ENCODE measurements around the gene SEMA3F. TPM values are rescaled to one million over a fixed set of nuclear protein-coding genes. Genes with fewer than 3 reads are reported as not detected.
"Not testable (repeated sequence)": the region's sequence is repeated elsewhere in the genome, so short reads cannot be mapped to it uniquely, and the experiment has no call there.

SEMA3F gene
- total RNA-seq, 1 donor from 2014 or later, result 48.0 TPM

GRCh38 chr3:50224639-50225038 is 69.5 kb downstream of the SEMA3F start:
- DNase-seq (ENCODE audit: extremely low spot score, unreplicated experiment), result no peak
- Mint-ChIP-seq H3K4me1 (ENCODE audit: unreplicated experiment) (peaks cover 16% of the 10 kb centered on the region), H3K4me3 (no peak overlapping the region), H3K9me3 (no peaks in the 10 kb centered on the region), H3K36me3 (no peaks in the 10 kb centered on the region), H3K27me3 (peaks cover 13% of the 10 kb centered on the region), H3K27ac (peak overlapping the region; percentile 33)
- TF ChIP-seq CTCF (conservative IDR thresholded peaks at IDR 0.05), result no peak

- H3K27me3 Mint-ChIP-seq, result peaks cover 13% of the 10 kb centered on the region
Measured at GRCh38 chr3:50226888-50227389, 71.8 kb downstream of the SEMA3F start.

GRCh38 chr3:50227390-50228183 is 72.5 kb downstream of the SEMA3F start:
- H3K4me1 Mint-ChIP-seq (ENCODE audit: unreplicated experiment), result peaks cover 26% of the 10 kb centered on the region
- TF ChIP-seq CTCF (conservative IDR thresholded peaks at IDR 0.05), result peak; percentile 95
- no peaks in the 10 kb centered on the region for H3K36me3 Mint-ChIP-seq
- H3K4me3 Mint-ChIP-seq, result peak overlapping the region; percentile 95
- H3K27me3 Mint-ChIP-seq, result peaks cover 13% of the 10 kb centered on the region
- DNase-seq (ENCODE audit: extremely low spot score, unreplicated experiment), result peak; percentile 96
- peak overlapping the region; percentile 93 for H3K27ac Mint-ChIP-seq
- no peaks in the 10 kb centered on the region for H3K9me3 Mint-ChIP-seq

More at GRCh38 chr3:50226888-50227389, 71.8 kb downstream of the SEMA3F start:
- H3K9me3 Mint-ChIP-seq, result no peaks in the 10 kb centered on the region
- DNase-seq (ENCODE audit: extremely low spot score, unreplicated experiment), result no peak
- no peaks in the 10 kb centered on the region for H3K36me3 Mint-ChIP-seq
- H3K4me3 Mint-ChIP-seq, result peak overlapping the region; percentile 92
- peaks cover 23% of the 10 kb centered on the region for H3K4me1 Mint-ChIP-seq (ENCODE audit: unreplicated experiment)
- peak overlapping the region; percentile 93 for H3K27ac Mint-ChIP-seq
- TF ChIP-seq CTCF (conservative IDR thresholded peaks at IDR 0.05), result no peak

- H3K4me1 Mint-ChIP-seq (ENCODE audit: unreplicated experiment), result peaks cover 33% of the 10 kb centered on the region
- not testable (repeated sequence) for DNase-seq (ENCODE audit: extremely low spot score, unreplicated experiment); H3K36me3 Mint-ChIP-seq; H3K9me3 Mint-ChIP-seq
- peak overlapping the region; percentile 93 for H3K27ac Mint-ChIP-seq
- H3K27me3 Mint-ChIP-seq, result peaks cover 13% of the 10 kb centered on the region
- peak overlapping the region; percentile 95 for H3K4me3 Mint-ChIP-seq
Measured at GRCh38 chr3:50228184-50228763, 73.2 kb downstream of the SEMA3F start.

- no peak for TF ChIP-seq CTCF (conservative IDR thresholded peaks at IDR 0.05)
- H3K36me3 Mint-ChIP-seq, result no peaks in the 10 kb centered on the region
- peaks cover 10% of the 10 kb centered on the region for H3K27me3 Mint-ChIP-seq
- peak overlapping the region; percentile 93 for H3K27ac Mint-ChIP-seq
- peaks cover 37% of the 10 kb centered on the region for H3K4me1 Mint-ChIP-seq (ENCODE audit: unreplicated experiment)
- H3K4me3 Mint-ChIP-seq, result peak overlapping the region; percentile 78
- no peak for DNase-seq (ENCODE audit: extremely low spot score, unreplicated experiment)
- no peaks in the 10 kb centered on the region for H3K9me3 Mint-ChIP-seq
Measured at GRCh38 chr3:50229490-50229889, 74.4 kb downstream of the SEMA3F start.

Measured in type B pancreatic cell (in vitro differentiated cells).